Colon (tissue), 2 donors: ENCODE data around the gene DOCK9.
"Not testable (repeated sequence)": the region's sequence is repeated elsewhere in the genome, so short reads cannot be mapped to it uniquely, and the experiment has no call there.

Experiments
- FAIRE-seq: peaks from 2 replicates; lab custom pipeline; 2012; peaks lifted over from hg19 to GRCh38; lab: Jason Lieb, UNC
- donor health status: control.
- donor health status: control.

DOCK9 gene

DNA sequence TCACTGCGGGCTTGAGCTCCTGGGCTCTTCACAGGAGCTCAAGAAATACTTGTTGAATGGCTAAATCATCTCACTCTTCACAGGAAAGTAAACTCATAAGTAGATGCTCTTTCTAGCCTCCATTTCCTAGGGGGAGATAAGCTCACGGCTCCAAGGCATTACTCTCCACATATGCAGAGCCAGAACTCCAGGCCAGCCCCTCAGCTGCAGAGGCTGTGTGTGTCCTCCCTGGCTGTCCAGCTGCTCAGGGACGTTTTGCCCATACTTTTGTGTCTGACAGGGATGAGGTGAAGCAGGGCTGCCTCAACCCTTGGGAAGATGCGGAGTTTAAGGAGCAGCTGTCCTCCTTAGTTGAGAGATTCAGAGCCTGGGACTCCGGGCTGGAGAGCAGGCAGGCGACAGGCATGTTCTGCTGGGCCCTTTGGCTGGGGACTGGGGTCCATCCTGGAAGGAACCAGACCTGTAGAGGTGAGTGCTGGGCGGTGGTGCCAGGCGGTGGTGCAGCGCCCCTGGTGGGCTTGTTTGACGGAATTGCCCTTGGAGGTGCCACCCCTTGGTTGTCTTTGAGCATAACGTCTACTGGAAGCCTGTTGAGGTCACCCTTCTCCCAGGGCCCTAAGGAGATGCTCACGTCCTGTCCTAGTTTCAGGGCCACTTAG lies 204.9 kb downstream of the DOCK9 start:
- FAIRE-seq: no peak

DNA sequence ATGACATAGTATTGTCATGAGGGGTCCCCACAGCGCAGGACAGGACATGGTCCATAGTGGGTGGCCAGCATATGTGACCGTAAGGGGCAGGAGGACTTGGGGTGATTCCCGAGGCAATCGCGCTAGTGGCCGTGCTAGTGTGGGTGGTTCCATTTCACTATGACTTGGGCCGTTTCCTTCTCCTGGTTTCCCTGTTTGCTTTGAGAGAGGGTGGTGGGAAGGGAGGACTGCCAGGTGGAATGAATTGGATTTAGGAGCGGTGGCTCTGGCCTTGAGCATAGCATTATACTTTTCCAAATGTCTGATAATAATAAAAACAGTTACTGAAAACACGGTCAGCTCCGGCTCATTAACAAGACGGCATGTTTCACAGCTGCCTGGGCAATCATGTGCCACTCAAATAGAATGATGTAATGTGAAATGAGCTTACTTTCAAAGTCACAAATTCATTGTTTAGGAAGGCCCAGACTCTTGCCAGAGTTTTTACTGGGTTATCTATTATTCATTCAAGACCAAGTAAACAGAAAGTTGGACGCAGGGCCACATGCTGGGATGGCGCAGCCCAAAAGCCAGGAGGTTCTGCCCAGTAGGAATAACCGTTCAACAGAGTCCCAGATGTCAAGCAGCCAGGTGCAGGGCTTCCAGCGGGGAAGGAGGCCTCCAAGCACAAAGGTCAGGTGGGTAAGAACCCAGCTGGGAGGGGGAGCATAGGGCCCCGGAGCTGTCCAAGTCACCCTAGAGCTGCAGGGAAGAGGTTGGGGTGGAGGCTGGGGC lies 205.8 kb downstream of the DOCK9 start:
- no peak for FAIRE-seq

DNA sequence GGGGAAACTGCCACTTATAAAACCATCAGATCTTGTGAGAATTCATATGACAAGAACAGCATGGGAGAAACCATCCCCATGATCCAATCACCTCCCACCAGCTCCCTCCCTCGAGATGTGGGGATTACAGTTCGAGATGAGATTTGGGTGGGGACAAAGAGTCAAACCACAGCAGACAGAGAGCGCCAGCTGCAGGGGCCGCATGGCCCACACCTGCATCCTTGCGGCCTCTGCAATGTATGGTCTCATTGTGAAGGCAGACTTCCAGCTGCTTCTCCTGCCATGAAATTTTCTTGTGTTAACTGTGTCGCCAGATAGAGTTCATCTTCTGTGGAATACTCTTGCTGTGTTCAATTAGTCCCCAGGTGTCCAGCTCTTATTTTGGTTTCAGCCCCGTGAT lies 208.1 kb downstream of the DOCK9 start:
- FAIRE-seq: no peak

DNA sequence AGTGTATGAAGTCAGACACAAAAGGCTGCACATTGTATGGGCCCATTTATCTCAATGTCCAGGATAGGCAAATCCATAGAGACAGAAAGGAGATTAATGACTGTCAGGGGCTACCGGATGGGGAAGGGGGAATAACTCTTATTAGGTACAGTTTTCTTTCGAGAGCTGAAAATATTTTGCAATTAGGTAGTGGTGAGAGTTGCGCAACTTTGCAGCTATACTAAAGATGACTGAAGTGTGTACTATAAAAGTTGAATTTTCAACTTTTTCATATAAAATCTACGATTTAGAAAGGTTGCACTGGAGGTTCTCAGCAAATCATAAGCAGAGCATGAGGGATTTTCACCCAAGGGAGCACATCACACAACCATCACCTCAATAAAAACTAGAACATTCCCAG lies 209.3 kb downstream of the DOCK9 start:
- no peak for FAIRE-seq

DNA sequence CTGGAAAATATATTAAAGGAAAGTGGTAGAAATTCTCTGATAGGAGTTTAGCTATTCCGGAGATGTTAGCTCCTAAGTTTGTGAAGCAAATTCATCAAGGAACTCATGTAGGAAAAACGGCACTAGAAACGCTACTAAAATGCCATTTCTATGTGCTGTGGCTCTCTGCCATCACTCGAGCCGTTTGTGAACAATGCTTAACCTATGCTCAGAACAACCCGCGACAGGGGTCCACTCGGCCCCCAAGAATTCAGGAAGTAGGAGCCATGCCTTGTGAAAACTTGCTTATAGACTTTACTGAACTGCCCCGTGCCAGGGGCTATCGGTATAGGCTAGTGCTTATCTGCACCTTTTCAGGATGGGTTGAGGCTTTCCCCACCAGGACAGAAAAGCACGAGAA lies 211.2 kb downstream of the DOCK9 start:
- FAIRE-seq: no peak

DNA sequence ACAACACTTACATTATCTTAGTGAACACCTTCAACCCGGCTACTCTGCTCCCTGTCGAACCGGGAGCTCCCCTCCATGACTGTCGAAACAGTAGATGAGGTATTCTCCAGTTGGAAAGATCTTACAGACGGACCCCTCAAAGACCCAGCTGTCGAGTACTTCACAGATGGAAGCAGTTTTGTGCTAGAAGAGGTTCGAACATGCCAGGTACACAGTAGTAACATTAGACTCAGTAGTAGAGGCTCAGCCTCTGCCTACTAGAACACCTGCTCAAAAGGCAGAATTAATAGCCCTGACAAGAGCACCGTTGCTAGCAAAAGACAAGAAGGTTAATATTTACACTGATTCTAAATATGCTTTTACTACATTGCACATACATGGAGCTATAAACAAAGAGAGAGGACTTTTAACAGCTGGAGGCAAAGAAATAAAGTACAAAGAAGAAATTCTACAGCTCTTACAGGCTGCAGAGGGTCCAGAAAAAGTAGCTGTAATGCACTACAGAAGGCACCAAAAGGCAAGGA lies 211.8 kb downstream of the DOCK9 start:
- FAIRE-seq: no peak

DNA sequence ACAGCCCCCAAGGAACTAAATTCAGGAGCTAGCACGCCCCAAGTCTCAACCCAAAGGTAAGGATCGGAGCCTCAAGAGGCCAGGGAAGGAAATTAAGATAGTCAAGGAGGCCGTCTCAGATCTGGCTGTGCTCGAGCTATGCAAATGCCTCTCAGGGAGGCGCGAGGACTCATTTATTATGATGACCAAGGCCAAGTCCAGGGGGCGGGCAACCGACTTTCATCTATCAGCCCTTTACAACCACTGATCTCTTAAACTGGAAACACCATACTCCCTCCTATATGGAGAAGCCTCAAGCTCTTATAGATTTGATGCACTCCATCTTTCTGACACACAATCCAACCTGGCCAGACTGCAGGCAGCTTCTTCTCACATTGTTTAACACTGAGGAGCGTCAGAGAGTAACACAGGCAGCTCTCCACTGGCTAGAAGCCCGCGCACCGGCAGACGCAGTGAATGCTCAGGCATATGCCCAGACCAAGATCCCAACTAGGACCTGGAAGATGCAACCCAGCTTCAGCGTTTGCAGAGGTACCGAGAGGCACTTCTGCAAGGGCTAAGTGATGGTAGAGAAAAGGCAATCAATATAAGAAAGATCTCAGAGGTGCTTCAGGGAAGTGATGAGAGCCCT lies 215.8 kb downstream of the DOCK9 start:
- FAIRE-seq: no peak

DNA sequence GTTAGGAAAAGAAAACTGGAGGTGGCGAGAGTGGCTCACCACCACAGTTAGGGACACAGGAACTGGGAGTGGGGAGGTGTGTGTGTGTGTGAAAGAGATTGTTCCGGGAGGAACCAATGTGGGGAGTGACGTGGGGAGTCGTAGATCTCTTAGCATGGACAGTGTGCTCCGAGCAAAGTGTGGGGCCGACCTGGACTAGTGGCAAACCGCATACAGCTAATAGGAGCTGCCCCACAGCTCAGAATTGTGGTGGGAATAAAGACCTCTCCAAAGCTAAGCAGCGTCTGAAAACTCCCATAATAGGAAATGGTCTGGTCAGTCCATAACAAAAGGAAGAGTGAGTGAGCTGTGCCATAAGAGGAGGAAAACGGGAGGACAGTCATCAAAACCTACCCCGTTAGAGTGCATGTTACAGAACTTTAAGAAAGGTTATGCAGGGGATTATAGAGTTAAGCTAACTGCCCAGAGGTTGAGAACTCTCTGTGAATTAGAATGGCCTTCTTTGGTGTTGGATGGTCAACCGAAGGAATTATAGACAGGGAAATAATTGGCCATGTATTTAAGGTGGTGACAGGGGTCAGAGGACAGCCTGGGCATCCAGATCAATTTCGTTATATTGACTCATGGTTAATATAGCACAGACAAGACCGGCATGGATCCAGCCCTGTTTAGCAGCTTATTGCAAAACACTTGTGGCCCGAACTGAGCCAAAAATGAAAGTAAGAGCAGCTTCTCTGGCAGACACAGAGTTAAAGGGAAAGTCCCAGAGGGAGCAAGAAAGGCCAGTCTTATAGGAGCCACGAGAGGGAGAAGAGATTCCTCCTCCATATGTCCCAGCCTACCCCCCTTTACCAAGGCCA lies 216.5 kb downstream of the DOCK9 start:
- no peak for FAIRE-seq

DNA sequence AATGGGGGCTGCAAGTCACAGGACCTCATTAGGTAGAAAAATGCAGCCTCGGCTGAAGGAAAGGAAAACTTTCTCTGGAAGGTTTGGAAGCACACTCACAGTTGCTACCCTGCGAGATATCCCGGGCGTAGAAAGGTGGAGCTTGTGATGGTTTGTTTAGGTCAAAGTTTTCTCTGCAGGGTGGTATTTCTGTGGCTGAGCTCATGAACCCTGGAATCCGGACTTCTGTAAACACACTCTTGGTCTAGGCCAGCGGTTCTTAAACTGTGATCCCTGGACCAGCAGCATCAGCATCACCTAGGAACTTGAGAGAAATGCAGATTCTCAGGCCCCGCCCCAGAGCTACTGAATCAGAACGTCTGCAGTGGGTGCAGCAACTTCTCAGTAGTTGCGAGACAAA lies 222.1 kb downstream of the DOCK9 start:
- FAIRE-seq: no peak

DNA sequence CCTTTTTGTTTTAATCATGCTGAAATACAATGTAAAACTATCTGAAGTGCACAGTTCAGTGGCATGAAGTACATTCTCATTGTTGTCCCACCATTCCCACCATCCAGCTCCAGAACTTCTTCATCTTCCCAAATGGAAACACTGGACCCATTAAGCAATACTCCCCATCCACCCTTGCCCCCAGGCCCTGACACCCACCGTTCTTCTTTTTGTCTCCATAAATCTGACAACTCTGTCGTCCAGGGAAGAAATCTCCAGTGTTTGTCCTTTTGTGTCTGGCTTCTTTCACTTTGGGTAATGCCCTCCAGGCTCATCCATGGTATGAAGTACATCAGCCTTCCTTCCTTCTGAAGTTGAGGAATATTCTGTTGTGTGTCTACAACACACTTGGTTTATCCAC lies 222.7 kb downstream of the DOCK9 start:
- no peak for FAIRE-seq

DNA sequence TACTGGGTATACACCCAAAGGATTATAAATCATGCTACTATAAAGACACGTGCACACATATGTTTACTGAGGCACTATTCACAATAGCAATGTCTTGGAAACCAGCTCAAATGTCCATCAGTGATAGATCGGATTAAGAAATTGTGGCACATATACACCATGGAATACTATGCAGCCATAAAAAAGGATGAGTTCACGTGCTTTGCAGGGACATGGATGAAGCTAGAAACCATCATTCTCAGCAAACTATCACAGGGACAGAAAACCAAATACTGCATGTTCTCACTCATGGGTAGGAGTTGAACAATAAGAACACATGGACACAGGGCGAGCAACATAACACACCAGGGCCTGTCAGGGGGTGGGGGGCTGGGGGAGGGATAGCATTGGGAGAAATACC lies 223.4 kb downstream of the DOCK9 start:
- not testable (repeated sequence) for FAIRE-seq

DNA sequence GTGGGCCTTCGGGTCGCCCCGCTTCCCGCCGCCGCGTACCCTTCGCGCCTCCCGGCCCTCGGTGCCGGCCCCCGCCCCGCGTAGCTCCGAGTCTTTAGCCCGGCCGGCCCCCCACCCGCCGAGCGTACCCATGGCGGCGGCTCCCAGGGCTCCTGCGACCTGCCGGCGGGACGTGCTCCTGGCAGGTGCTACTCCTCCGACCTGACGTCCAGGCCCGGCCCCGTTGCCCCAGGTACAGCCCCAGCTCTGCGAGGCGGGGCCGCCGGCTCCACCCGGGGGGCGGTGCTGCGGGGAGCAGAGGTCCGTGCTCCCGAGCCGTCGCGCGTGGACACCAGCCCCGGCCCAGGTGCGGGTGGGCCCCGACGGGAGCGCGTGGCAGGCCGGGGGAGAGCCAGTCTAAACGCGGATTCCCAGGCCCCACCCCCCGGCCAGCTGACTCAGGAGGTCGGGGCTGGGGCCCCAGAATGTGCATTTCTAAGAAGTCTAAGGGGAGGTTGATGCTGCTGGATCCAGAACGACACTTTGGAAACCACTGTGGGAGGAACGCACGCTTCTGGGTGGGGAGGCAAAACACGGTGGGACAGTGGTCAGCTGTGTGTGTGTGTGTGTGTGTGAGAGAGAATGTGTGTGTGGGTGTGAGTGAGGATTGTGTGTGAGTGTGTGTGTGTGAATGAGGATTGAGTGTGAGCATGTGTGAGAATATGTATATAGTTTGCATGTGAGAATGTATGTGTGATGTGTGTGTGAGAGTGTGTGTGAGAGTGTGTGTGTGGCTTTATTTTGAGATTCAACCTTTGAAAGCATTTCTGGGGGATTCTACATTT lies 225.2 kb downstream of the DOCK9 start, which contains the start of gene SLC15A1:
Gene SLC15A1 (minus strand): TSS at position 206 of the 824 bp plus-strand sequence. CDS start 74 bp downstream, at position 132.
- FAIRE-seq: no peak

DNA sequence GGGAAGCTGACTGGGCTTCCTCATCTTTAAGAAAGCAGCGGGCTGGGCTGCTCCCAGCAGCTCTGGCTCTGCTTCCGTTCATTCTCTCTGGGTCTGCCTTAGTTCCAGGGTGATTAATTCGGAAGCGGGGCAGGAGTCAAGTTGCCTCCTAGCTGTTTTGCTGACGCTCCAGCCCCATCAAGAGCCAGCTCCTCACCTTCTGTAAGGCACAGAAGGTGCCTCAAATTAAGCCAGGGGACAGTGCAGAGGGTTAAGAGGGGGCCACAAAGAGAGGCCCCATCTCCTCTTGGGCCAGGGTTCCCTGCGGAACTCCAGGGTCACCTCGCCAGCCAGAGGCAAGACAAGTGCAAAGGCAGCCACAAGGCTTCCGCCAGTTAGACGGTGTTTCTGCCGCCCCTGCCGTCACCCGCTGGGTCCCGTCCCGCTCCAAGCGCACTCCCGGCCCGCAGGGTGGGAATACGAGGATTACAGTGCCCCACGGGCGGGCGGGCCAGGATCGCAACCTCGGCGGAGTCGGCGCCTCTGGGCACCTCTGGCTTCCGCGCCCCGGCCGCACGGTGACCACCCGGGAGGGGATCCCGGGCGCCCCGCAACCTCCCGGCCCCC lies 225.9 kb downstream of the DOCK9 start:
- FAIRE-seq: no peak

DNA sequence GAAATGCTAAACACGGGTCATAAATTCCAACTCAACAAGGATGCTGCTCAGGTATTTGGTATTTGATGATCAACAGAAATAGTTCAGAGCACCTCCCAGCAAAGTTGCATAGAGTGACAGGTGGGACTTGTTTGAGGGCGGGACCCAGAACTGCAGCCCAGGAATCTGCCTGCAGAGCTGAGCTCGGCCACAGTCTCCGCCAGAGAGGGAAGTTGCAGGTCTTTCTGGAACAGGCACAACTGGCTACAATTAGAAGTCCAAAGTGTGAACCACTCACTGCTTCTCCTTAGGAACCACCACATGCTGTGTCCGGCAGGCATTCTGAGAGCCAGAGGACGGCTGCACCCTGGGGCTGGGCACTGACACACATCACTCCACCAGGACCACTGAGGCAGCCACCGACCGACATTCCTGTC lies 226.5 kb downstream of the DOCK9 start:
- FAIRE-seq: no peak

DNA sequence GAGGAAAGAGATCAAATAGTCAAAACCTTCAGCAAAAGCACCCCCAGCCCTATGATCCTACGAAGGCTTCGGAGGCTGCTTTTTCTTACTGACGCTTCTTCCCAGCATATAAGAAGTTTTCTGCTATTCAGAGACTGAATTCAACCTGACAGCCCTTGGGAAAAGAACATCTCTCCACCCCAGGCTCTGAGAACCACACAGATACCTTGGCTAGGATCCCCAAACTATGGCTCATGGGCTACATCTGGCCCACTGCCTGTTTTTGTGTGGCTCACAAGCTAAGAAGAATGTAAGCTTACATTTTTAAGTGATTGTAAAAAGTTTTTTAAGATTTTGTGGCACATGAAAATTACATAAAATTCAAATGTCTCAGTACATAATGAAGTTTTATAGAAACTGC lies 228.4 kb downstream of the DOCK9 start:
- no peak for FAIRE-seq

DNA sequence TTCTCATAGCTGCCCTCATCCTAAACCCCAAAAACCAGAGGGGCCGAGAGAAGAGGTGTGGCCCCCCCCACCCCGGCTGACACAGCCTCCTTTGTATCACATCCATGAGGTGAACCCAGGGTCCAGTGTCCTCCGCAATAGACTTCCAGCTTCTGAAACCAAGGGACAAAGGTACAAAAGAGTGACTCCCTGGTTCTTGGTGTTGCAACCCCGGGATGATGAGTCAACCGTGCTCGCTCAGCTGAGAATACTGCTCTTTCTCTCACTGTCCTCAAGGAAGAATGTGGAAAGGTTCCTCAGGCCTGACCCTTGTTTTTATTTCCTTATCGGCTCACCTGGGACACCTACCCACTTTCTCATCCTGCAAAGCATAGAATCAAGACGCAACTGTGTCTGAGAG lies 230.9 kb downstream of the DOCK9 start:
- no peak for FAIRE-seq
